H1 (cell line): ENCODE data around the gene ACTL7A.

ENCODE experiments used
- CEBPB ChIP-seq: IDR thresholded peaks from 2 replicates; pipeline ENCODE4 v1.6.1; 2012; ENCODE audit warnings: low read depth, low read length
- RAD21 ChIP-seq, 2 experiments: IDR thresholded peaks in 1 of 2; conservative IDR thresholded peaks in 1 of 2; 2 replicates each; pipeline ENCODE4 v1.6.1; 2011; ENCODE audit warnings: low read depth in 2 of 2, low read length in 2 of 2, improper control_type of control experiment in 1 of 2, inconsistent platforms in 1 of 2, mild to moderate bottlenecking in 1 of 2, moderate library complexity in 1 of 2

GRCh38 chr9:108812396-108813025 lies 49.6 kb upstream of the ACTL7A start:
- no peak for TF ChIP-seq RAD21 (IDR thresholded peaks at IDR 0.05 in 1 of 2, conservative IDR thresholded peaks at IDR 0.05 in 1 of 2; ENCODE audit: low read depth in 2 of 2, low read length in 2 of 2)
- no peak for TF ChIP-seq CEBPB
